Uterus (tissue), 4 donors: ENCODE measurements around the gene C1QTNF5. TPM values are rescaled to one million over a fixed set of nuclear protein-coding genes. Genes with fewer than 3 reads are reported as not detected.
A peak's percentile ranks its signal among the peaks of the same experiment; 100 is the strongest.

Experiments used
- DNase-seq, 2 donors: peaks; one replicate each; pipeline ENCODE4 v3.0.0-alpha.2; 2019 to 2020
- H3K27ac ChIP-seq, 2 donors: fragments of 200-600 bp; sonication (generic); 1 replicate in 1 of 2; 2 replicates in 1 of 2; pipeline ENCODE4 v1.5.1; 2016 to 2018
- H3K27me3 ChIP-seq, 2 donors: fragments of 200-600 bp; sonication (generic); one replicate each; pipeline ENCODE4 v1.5.1; 2018 to 2019; ENCODE audit warnings: control low read depth in 1 of 2
- H3K36me3 ChIP-seq, 2 donors: fragments of 200-600 bp; sonication (generic); one replicate each; pipeline ENCODE4 v1.5.1; 2019; ENCODE audit warnings: control low read depth in 1 of 2
- H3K4me1 ChIP-seq, 2 donors: fragments of 200-600 bp; sonication (generic); one replicate each; pipeline ENCODE4 v1.5.1; 2018 to 2019; ENCODE audit warnings: control low read depth in 1 of 2
- H3K4me3 ChIP-seq, 2 donors: fragments of 200-600 bp; sonication (generic); 1 replicate in 1 of 2; 2 replicates in 1 of 2; pipeline ENCODE4 v1.5.1; 2018 to 2019; ENCODE audit warnings: mild to moderate bottlenecking in 1 of 2
- H3K9me3 ChIP-seq, 2 donors: fragments of 200-600 bp; sonication (generic); one replicate each; pipeline ENCODE4 v1.5.1; 2019; ENCODE audit warnings: control low read depth in 1 of 2
- CTCF ChIP-seq, 4 experiments: fragments of 200-600 bp in 2 of 4; fragments of 450-650 bp in 2 of 4; sonication (generic) in 2 of 4; IDR thresholded peaks; one replicate each; pipeline ENCODE4 v1.5.1; 2016 to 2019; ENCODE audit warnings: antibody characterized with exemption in 4 of 4, mild to moderate bottlenecking in 2 of 4, moderate library complexity in 1 of 4
- POLR2A ChIP-seq, 2 donors: fragments of 450-650 bp; IDR thresholded peaks; one replicate each; pipeline ENCODE4 v1.6.1; 2016; ENCODE audit warnings: antibody characterized with exemption in 2 of 2, mild to moderate bottlenecking in 1 of 2, moderate library complexity in 1 of 2
- intact Hi-C: fragments of 100-400 bp; cut with DNase I; formaldehyde crosslinking; loops from one replicate; pipeline ENCODE4 v1.15.1; 2023; ENCODE audit warnings: low total_unique reads
- total RNA-seq, 4 donors: library from RNA; depleted of rRNA in 3 of 4; stranded (reverse); fragments of >200 nt in 3 of 4; gene quantifications; one replicate each; pipeline versions ENCODE4 v1.1.0 to v1.2.4, GENCODE V29; 2014 to 2023
- donor health status: DM: yes; HTN: yes; CAD: no.

The C1QTNF5 gene
- total RNA-seq, 4 donors from 2014 or later = 6.5 to 40.2 (median 35.7) TPM

GRCh38 chr11:119319700-119320239 is 20.9 kb downstream of the C1QTNF5 start:
- no peaks in the 10 kb centered on the region for H3K36me3 ChIP-seq
- H3K27me3 ChIP-seq = no peaks in the 10 kb centered on the region
- H3K9me3 ChIP-seq = no peaks in the 10 kb centered on the region
- intact Hi-C loops = loop anchor here (5.0 kb wide), 1 partner anchor 112 kb away; the partner anchor contains the start of gene CBL
- peaks cover 0 to 6% of the 10 kb centered on the region in 2 donors for H3K4me1 ChIP-seq
- no peak for DNase-seq
- H3K4me3 ChIP-seq = no peak overlapping the region
- no peak for TF ChIP-seq POLR2A (IDR thresholded peaks at IDR 0.05)
- no peak for TF ChIP-seq CTCF (IDR thresholded peaks at IDR 0.05)
- peak overlapping the region; percentile 93 to 94 for H3K27ac ChIP-seq

- Histone ChIP-seq H3K9me3 (no peaks in the 10 kb centered on the region), H3K4me1 (peaks cover 0 to 6% of the 10 kb centered on the region in 2 donors), H3K36me3 (no peaks in the 10 kb centered on the region), H3K27ac (peak overlapping the region; percentile 93 to 94), H3K27me3 (no peaks in the 10 kb centered on the region), H3K4me3 (no peak overlapping the region)
- TF ChIP-seq POLR2A (IDR thresholded peaks at IDR 0.05) (no peak), CTCF (IDR thresholded peaks at IDR 0.05) (no peak)
- intact Hi-C loops = no loop called here
- DNase-seq = no peak
Measured at GRCh38 chr11:119319136-119319699, 21.5 kb downstream of the C1QTNF5 start.

GRCh38 chr11:119318240-119319135 is 22.2 kb downstream of the C1QTNF5 start:
- DNase-seq = peak in 1 of 2 donors; percentile 63
- Histone ChIP-seq H3K4me1 (peaks cover 0 to 6% of the 10 kb centered on the region in 2 donors), H3K36me3 (no peaks in the 10 kb centered on the region), H3K27ac (peak overlapping the region; percentile 93 to 94), H3K27me3 (no peaks in the 10 kb centered on the region), H3K4me3 (no peak overlapping the region), H3K9me3 (no peaks in the 10 kb centered on the region)
- TF ChIP-seq CTCF (IDR thresholded peaks at IDR 0.05) (peak in 1 of 4 experiments; percentile 1), POLR2A (IDR thresholded peaks at IDR 0.05) (peak in 1 of 2 donors; percentile 16)
- intact Hi-C loops = no loop called here

GRCh38 chr11:119317592-119318239 is 23.0 kb downstream of the C1QTNF5 start:
- DNase-seq = no peak
- Histone ChIP-seq H3K4me3 (peak overlapping the region in 1 of 2 donors; percentile 20), H3K4me1 (peaks cover 0 to 6% of the 10 kb centered on the region in 2 donors), H3K27ac (peak overlapping the region; percentile 93 to 94), H3K27me3 (no peaks in the 10 kb centered on the region), H3K36me3 (no peaks in the 10 kb centered on the region), H3K9me3 (no peaks in the 10 kb centered on the region)
- TF ChIP-seq CTCF (IDR thresholded peaks at IDR 0.05) (no peak), POLR2A (IDR thresholded peaks at IDR 0.05) (peak; percentile 11 to 36)
- intact Hi-C loops = no loop called here
